Stimulated activated CD4-positive, alpha-beta T cell treated with anti-CD3 and anti-CD28 coated beads, Interleukin-4, amount 100 ng/mL, for 1 hour (primary cell): Measurements from ENCODE around the gene HDHD5.

ENCODE experiments used
- DNase-seq: peaks from one replicate; pipeline ENCODE4 v3.0.0-alpha.2; 2020

HDHD5 gene

GRCh38 chr22:17105143-17106129, 53.6 kb downstream of the HDHD5 start:
- DNase-seq, result no peak

DNA sequence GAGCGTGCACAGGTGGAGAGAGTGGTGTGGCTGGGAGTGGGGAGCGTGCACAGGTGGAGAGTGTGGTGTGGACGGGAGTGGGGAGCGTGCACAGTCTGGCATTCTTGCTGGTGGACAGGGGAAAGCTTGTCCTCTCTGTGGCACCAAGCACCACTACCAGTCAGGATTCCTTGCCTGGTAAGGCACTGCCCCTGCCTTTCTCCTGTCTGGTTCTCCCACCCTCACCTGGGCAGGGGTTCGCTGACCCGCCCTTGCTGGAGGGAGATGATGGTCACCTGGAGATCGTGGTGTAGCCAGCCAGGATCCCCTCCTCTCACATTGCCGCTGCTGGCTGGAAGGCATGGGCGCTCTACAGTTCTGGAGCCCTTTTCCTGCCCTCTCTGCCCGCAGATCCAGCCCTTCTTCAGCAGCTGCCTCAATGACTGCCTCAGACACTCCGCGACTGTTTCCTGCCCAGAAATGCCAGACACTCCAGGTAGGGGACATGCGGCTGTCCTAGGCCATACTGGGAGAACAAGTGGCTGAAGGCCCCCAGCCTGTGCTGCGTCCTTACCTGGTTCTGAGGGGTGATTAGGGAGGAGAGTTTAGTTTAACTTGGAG, 54.6 kb downstream of the HDHD5 start:
- DNase-seq, result no peak

- no peak for DNase-seq
These were observed 55.7 kb downstream of the HDHD5 start for GRCh38 chr22:17103351-17103750.

GRCh38 chr22:17102297-17102667, 56.8 kb downstream of the HDHD5 start:
- no peak for DNase-seq

GRCh38 chr22:17101475-17102296, 57.4 kb downstream of the HDHD5 start:
- no peak for DNase-seq

DNA sequence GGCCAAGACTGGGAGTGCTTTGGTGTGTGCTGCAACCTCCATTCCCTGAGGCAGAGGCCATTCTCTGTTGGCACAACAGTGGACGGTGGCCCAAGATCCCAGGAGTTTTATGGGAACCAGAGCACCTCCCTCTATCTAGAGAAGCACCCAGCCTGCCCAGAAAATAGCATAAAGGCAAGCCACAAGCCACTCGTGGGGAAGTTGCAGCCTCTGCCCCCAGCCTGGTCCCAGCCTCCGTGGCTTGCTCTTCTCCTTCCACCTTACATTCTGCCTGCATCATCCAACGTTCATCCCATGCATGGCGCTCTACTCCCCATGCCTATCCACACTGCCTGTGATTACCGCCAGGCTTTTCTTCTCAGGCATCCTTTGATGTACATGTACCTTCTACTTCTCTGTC, 58.5 kb downstream of the HDHD5 start:
- DNase-seq, result no peak

DNA sequence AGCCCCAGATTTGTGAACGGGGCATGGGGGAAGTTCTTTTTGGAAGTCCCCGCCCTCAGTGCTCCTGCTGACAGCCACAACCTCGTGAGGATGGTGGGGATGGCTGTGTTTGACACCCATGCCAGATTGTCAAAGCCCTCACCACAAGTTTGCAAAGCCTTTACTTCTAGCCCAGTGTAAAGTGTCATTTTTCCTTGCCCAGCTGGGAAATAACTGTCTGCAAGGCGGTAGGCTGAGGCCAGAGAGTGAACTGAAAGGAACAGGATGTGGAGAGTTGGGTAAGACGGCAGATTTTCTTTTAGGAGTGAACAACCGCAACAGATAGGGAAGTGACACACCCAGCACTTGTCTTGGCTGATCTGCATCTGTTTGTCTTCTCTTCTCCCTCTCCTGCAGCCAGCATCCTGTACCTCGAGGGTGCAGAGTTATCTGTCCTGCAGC, 60.7 kb downstream of the HDHD5 start:
- no peak for DNase-seq

- no peak for DNase-seq
These were observed 61.4 kb downstream of the HDHD5 start for GRCh38 chr22:17097701-17098100.

GRCh38 chr22:17097062-17097461, 62.0 kb downstream of the HDHD5 start:
- DNase-seq, result no peak

- no peak for DNase-seq
These were observed 63.0 kb downstream of the HDHD5 start for GRCh38 chr22:17096071-17096470.

- DNase-seq, result no peak
These were observed 63.5 kb downstream of the HDHD5 start for GRCh38 chr22:17095538-17095937.

DNA sequence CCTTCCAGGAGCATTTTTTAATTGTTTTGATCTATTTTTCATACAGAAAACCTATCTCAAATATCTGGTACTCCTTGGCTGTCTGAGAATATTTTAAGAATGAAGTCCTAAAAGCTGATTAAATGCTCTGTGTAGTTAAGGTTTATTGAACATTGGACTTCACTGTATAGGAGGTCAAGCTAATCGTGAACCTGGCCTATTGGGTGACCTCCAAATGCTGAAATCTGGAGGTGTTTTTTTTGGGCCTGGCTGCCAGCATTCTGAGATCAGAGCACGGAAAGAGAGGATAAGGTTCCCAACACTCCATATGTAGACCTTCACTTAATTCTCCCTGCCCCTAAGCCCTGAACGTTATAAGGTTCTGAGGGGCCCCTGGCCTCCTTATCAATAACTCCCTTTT, 66.0 kb downstream of the HDHD5 start:
- no peak for DNase-seq

GRCh38 chr22:17091851-17092250, 67.2 kb downstream of the HDHD5 start:
- DNase-seq, result no peak

GRCh38 chr22:17090550-17090949, 68.5 kb downstream of the HDHD5 start:
- no peak for DNase-seq
